Endothelial cell of umbilical vein (primary cell): Measurements from ENCODE around the gene HEPHL1. TPM values are rescaled to one million over a fixed set of nuclear protein-coding genes. Genes with fewer than 3 reads are reported as not detected.

Source experiments
- BruUV-seq: library from RNA; stranded (reverse); fragments of 400-500 nt; replicated peaks from 2 replicates; lab custom pipeline; 2021; lab: Mats Ljungman, UMichigan
- CTCF ChIA-PET: fragments of 300-600, 350-600 bp; sonication (Branson Sonifier 250); formaldehyde crosslinking; loops from one replicate; lab custom pipeline; 2021; ENCODE audit warnings: antibody characterized with exemption, inconsistent platforms; lab: Charles Lee
- POLR2A ChIA-PET: fragments of 300-600, 350-600 bp; sonication (Branson Sonifier 250); formaldehyde crosslinking; loops from one replicate; lab custom pipeline; 2021; ENCODE audit warnings: antibody characterized with exemption, inconsistent platforms; lab: Charles Lee
- DNase-seq: peaks from one replicate; pipeline ENCODE4 v3.0.0-alpha.2; 2011; ENCODE audit warnings: low read depth, low spot score
- FAIRE-seq: peaks from 2 replicates; lab custom pipeline; 2011; peaks lifted over from hg19 to GRCh38; lab: Jason Lieb, UNC
- H2AFZ ChIP-seq: 2 replicates; pipeline ENCODE4 v1.6.0; 2012; ENCODE audit warnings: low read depth, low read length, control low read depth, inconsistent platforms
- H3K27ac ChIP-seq: 2 replicates; pipeline ENCODE4 v1.5.1; 2011; ENCODE audit warnings: low read depth, mild to moderate bottlenecking, control low read depth, low read length, moderate library complexity; ENCODE audit not compliant: insufficient read depth
- H3K27me3 ChIP-seq, 2 experiments: 2 replicates each; pipeline versions ENCODE4 v1.6.0 to v1.6.1; 2011; ENCODE audit warnings: low read length in 2 of 2, mixed read lengths in 1 of 2; ENCODE audit not compliant: control insufficient read depth in 2 of 2, insufficient read depth in 2 of 2
- H3K36me3 ChIP-seq, 2 experiments: 2 replicates in 1 of 2; 3 replicates in 1 of 2; pipeline ENCODE4 v1.5.1; 2011; ENCODE audit warnings: low read length in 2 of 2, mild to moderate bottlenecking in 1 of 2, moderate library complexity in 1 of 2; ENCODE audit not compliant: control insufficient read depth in 2 of 2, insufficient read depth in 2 of 2; ENCODE audit errors: extremely low read depth in 1 of 2
- H3K4me1 ChIP-seq: 3 replicates; pipeline ENCODE4 v1.5.1; 2011; ENCODE audit warnings: mild to moderate bottlenecking, low read length; ENCODE audit not compliant: control insufficient read depth, insufficient read depth; ENCODE audit errors: extremely low read depth
- H3K4me2 ChIP-seq: 2 replicates; pipeline ENCODE4 v1.6.1; 2011; ENCODE audit warnings: low read length, control low read depth, mixed read lengths; ENCODE audit not compliant: insufficient read depth
- H3K4me3 ChIP-seq, 3 experiments: fragments of 200-600 bp in 1 of 3; sonication (generic), shearing (Covaris generic) in 1 of 3; replicated peaks in 1 of 3; 2 replicates each; pipeline ENCODE4 v1.5.1; 2011 to 2016; ENCODE audit warnings: control low read depth in 3 of 3, low read length in 3 of 3, mild to moderate bottlenecking in 2 of 3, inconsistent platforms in 1 of 3, low read depth in 1 of 3, moderate library complexity in 1 of 3; ENCODE audit not compliant: insufficient read depth in 1 of 3
- H3K79me2 ChIP-seq: 2 replicates; pipeline ENCODE4 v1.6.0; 2012; ENCODE audit warnings: low read length, inconsistent platforms; ENCODE audit not compliant: control insufficient read depth, insufficient read depth
- H3K9ac ChIP-seq: replicated peaks from 2 replicates; pipeline ENCODE3; 2011; ENCODE audit warnings: low read length, control low read depth; ENCODE audit not compliant: insufficient read depth; ENCODE audit errors: extremely low read depth
- H3K9me1 ChIP-seq: replicated peaks from 3 replicates; pipeline ENCODE4 v1.6.0; 2011; ENCODE audit warnings: mild to moderate bottlenecking, low read length; ENCODE audit not compliant: control insufficient read depth, insufficient read depth; ENCODE audit errors: extremely low read depth
- H3K9me3 ChIP-seq: replicated peaks from 2 replicates; pipeline ENCODE4 v1.5.1; 2012; ENCODE audit warnings: low read length, inconsistent platforms; ENCODE audit not compliant: control insufficient read depth, insufficient read depth
- H4K20me1 ChIP-seq: replicated peaks from 2 replicates; pipeline ENCODE3; 2011; ENCODE audit warnings: mild to moderate bottlenecking, low read length; ENCODE audit not compliant: control insufficient read depth, insufficient read depth; ENCODE audit errors: extremely low read depth
- CTCF ChIP-seq, 2 donors: IDR thresholded peaks; 1 replicate in 1 of 2; 2 replicates in 1 of 2; pipeline ENCODE4 v1.5.1; 2011; ENCODE audit warnings: low read length in 2 of 2, mild to moderate bottlenecking in 2 of 2, moderate library complexity in 2 of 2, control low read depth in 1 of 2, inconsistent platforms in 1 of 2, low read depth in 1 of 2; ENCODE audit not compliant: insufficient read depth in 1 of 2; ENCODE audit errors: extremely low read depth in 1 of 2
- EZH2 ChIP-seq: IDR thresholded peaks from 2 replicates; pipeline ENCODE4 v1.6.1; 2012; ENCODE audit warnings: borderline replicate concordance, low read depth, mild to moderate bottlenecking, moderate library complexity, low read length, inconsistent platforms; ENCODE audit not compliant: severe bottlenecking
- FOS ChIP-seq: IDR thresholded peaks from 2 replicates; pipeline ENCODE4 v1.6.1; 2011; ENCODE audit warnings: mild to moderate bottlenecking, low read length, moderate library complexity, borderline replicate concordance; ENCODE audit not compliant: insufficient read depth
- GATA2 ChIP-seq: IDR thresholded peaks from 2 replicates; pipeline ENCODE4 v1.7.0; 2011; ENCODE audit warnings: low read depth, mild to moderate bottlenecking, moderate library complexity, mixed read lengths, low read length; ENCODE audit not compliant: insufficient read length, insufficient read depth
- JUN ChIP-seq: IDR thresholded peaks from 2 replicates; pipeline ENCODE4 v1.6.1; 2011; ENCODE audit warnings: borderline replicate concordance, low read depth; ENCODE audit not compliant: insufficient read length, insufficient read depth
- MAX ChIP-seq: IDR thresholded peaks from 2 replicates; pipeline ENCODE4 v1.6.1; 2011; ENCODE audit not compliant: insufficient read depth, insufficient read length
- MYC ChIP-seq: IDR thresholded peaks from one replicate; pipeline ENCODE4 v1.6.1; 2011; ENCODE audit warnings: mild to moderate bottlenecking, low read depth, low read length
- POLR2A ChIP-seq: IDR thresholded peaks from 2 replicates; pipeline ENCODE4 v1.6.1; 2012; ENCODE audit warnings: low read depth, mild to moderate bottlenecking, control low read depth, low read length
- POLR2AphosphoS5 ChIP-seq: IDR thresholded peaks from 2 replicates; pipeline ENCODE4 v1.6.1; 2012; ENCODE audit warnings: low read depth, mild to moderate bottlenecking, control low read depth, low read length, moderate library complexity; ENCODE audit not compliant: insufficient read depth
- dilution Hi-C: fragments of 300-500 bp; cut with MboI; formaldehyde crosslinking; loops from one replicate; pipeline ENCODE4 v1.15.0; 2019; ENCODE audit warnings: low sequenced_read_pairs; ENCODE audit not compliant: extremely low pct_ligation_motif_present
- intact Hi-C: fragments of 100-400 bp; cut with micrococcal nuclease; formaldehyde crosslinking; loops from one replicate; pipeline ENCODE4 v1.10.0; 2022
- polyA plus RNA-seq, 4 experiments: library from polyadenylated mRNA; depleted of rRNA in 3 of 4; stranded (reverse) in 3 of 4; unstranded in 1 of 4; fragments of >200 nt; gene quantifications; 2 replicates each; pipeline versions ENCODE4 v1.2.1 to v1.2.3, GENCODE V29; 2011 to 2012; ENCODE audit warnings: missing spikeins in 1 of 4
- total RNA-seq: library from RNA; stranded (reverse); gene quantifications from 2 replicates; pipeline ENCODE4 v1.2.3, GENCODE V29; 2021

Gene HEPHL1
- total and polyA plus RNA-seq, 2 donors (not counting 3 experiments of a cell fraction or from before 2014, with no cell fraction given) = not detected

- no peaks in the 10 kb centered on the region for H3K27me3 ChIP-seq
- H4K20me1 ChIP-seq = no peaks in the 10 kb centered on the region
- FAIRE-seq = no peak
- no peak overlapping the region for H3K4me2 ChIP-seq
- no peak overlapping the region for H3K9ac ChIP-seq
- no TSS peak for BruUV-seq
- H3K9me1 ChIP-seq = no peaks in the 10 kb centered on the region
- no peaks in the 10 kb centered on the region for H3K79me2 ChIP-seq
- no peaks in the 10 kb centered on the region for H3K9me3 ChIP-seq
- no peaks in the 10 kb centered on the region for H3K36me3 ChIP-seq
- TF ChIP-seq MAX (no peak), JUN (no peak), MYC (no peak), GATA2 (no peak), POLR2A (no peak), FOS (no peak), CTCF (IDR thresholded peaks at IDR 0.05; ENCODE audit: extremely low read depth in 1 of 2, insufficient read depth in 1 of 2, low read depth in 1 of 2, low read length in 2 of 2) (no peak), POLR2AphosphoS5 (no peak), EZH2 (no peak)
- dilution Hi-C loops = no loop called here
- no peak overlapping the region for H2AFZ ChIP-seq
- intact Hi-C loops = no loop called here
- no peak overlapping the region for H3K27ac ChIP-seq
- H3K4me3 ChIP-seq = no peak overlapping the region
- ChIA-PET POLR2A (no interaction called here), CTCF (no interaction called here)
- DNase-seq = no peak
- no peaks in the 10 kb centered on the region for H3K4me1 ChIP-seq
These were observed 11.6 kb downstream of the HEPHL1 start for GRCh38 chr11:94032725-94033124.
